Loucy (cell line): ENCODE data around the gene RBMS3.

Experiments used
- CTCF ChIP-seq: fragments of 200-600 bp; sonication (generic); conservative IDR thresholded peaks from 2 replicates; pipeline ENCODE4 v1.5.1; 2014; ENCODE audit warnings: mild to moderate bottlenecking, antibody characterized with exemption, low read length
- EZH2phosphoT487 ChIP-seq: fragments of 200-600 bp; IDR thresholded peaks from 2 replicates; pipeline ENCODE4 v1.6.1; 2018; ENCODE audit warnings: antibody characterized with exemption, mild to moderate bottlenecking, moderate library complexity, borderline replicate concordance

- no peak for TF ChIP-seq CTCF
- TF ChIP-seq EZH2phosphoT487: no peak
Measured at GRCh38 chr3:29892976-29893554, 612.2 kb downstream of the RBMS3 start.
